DOHH2 (cell line): ENCODE results near the gene CD3G.
"Not testable (repeated sequence)": the region's sequence is repeated elsewhere in the genome, so short reads cannot be mapped to it uniquely, and the experiment has no call there.

Experiments
- EZH2phosphoT487 ChIP-seq: fragments of 200-600 bp; sonication (generic); IDR thresholded peaks from 2 replicates; pipeline ENCODE4 v1.6.1; 2017; ENCODE audit warnings: borderline replicate concordance, mild to moderate bottlenecking, antibody characterized with exemption, low read length, moderate library complexity, mixed read lengths
- TF ChIP-seq, protein P1 (sequence below): fragments of 200-600 bp; sonication (generic); IDR thresholded peaks from one replicate; pipeline ENCODE4 v1.5.1; 2014; ENCODE audit warnings: antibody characterized with exemption, mild to moderate bottlenecking, low read depth, low read length; ENCODE audit not compliant: poor library complexity, severe bottlenecking

DNA sequence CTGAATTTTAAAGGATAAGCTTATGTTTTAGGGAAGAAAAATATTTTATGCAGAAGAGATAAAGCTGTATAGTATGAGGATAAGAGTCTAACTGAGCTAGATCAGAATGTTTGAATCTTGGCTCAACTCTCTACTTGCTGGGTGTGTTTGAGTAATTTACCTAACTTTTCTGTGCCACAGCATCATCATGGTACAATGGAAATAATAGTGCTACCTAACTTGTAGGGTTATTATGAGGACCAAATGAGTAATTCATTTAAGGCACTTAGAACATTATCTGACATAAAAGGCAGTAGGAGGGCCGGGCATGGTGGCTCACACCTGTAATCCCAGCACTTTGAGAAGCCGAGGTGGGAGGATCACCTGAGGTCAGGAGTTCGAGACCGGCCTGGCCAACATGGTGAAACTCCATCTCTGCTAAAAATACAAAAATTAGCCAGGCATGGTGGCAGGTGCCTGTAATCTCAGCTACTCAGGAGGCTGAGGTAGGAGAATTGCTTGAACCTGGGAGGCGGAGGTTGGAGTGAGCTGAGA, 35.1 kb upstream of the CD3G start:
- TF ChIP-seq, protein P1, sequence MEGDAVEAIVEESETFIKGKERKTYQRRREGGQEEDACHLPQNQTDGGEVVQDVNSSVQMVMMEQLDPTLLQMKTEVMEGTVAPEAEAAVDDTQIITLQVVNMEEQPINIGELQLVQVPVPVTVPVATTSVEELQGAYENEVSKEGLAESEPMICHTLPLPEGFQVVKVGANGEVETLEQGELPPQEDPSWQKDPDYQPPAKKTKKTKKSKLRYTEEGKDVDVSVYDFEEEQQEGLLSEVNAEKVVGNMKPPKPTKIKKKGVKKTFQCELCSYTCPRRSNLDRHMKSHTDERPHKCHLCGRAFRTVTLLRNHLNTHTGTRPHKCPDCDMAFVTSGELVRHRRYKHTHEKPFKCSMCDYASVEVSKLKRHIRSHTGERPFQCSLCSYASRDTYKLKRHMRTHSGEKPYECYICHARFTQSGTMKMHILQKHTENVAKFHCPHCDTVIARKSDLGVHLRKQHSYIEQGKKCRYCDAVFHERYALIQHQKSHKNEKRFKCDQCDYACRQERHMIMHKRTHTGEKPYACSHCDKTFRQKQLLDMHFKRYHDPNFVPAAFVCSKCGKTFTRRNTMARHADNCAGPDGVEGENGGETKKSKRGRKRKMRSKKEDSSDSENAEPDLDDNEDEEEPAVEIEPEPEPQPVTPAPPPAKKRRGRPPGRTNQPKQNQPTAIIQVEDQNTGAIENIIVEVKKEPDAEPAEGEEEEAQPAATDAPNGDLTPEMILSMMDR = not testable (repeated sequence)
- TF ChIP-seq EZH2phosphoT487 = not testable (repeated sequence)
